ENCODE measurements around the gene TMEM245.

Gene TMEM245

GRCh38 chr9:109022873-109023272, 96.9 kb downstream of the TMEM245 start:
- DNase-seq (ENCODE audit: low read depth) = peak; percentile 57

- no peak for DNase-seq (ENCODE audit: low read depth)
Observed at GRCh38 chr9:109020581-109021511, 98.9 kb downstream of the TMEM245 start.

GRCh38 chr9:109020113-109020512, 99.6 kb downstream of the TMEM245 start:
- no peak for DNase-seq (ENCODE audit: low read depth)

- no peak for DNase-seq (ENCODE audit: low read depth)
Observed at GRCh38 chr9:109019420-109019819, 100.3 kb downstream of the TMEM245 start.

- no peak for DNase-seq (ENCODE audit: low read depth)
Observed at GRCh38 chr9:109017493-109017892, 102.3 kb downstream of the TMEM245 start.

- peak; percentile 48 for DNase-seq (ENCODE audit: low read depth)
Observed at GRCh38 chr9:109017061-109017460, 102.7 kb downstream of the TMEM245 start.

GRCh38 chr9:109016132-109016531, 103.6 kb downstream of the TMEM245 start:
- no peak for DNase-seq (ENCODE audit: low read depth)

GRCh38 chr9:109014608-109015280, 105.0 kb downstream of the TMEM245 start:
- peak; percentile 67 for DNase-seq (ENCODE audit: low read depth)

- DNase-seq (ENCODE audit: low read depth) = peak; percentile 87
Observed at GRCh38 chr9:109013679-109014607, 105.8 kb downstream of the TMEM245 start.

- peak; percentile 85 for DNase-seq (ENCODE audit: low read depth)
Observed at GRCh38 chr9:109012876-109013678, 106.7 kb downstream of the TMEM245 start, which contains the start of gene CTNNAL1. CTNNAL1 (minus strand) TSS chr9:109013499; CDS start chr9:109013442, 57 bp downstream.

GRCh38 chr9:109012009-109012875, 107.5 kb downstream of the TMEM245 start:
- DNase-seq (ENCODE audit: low read depth) = peak; percentile 95

- peak; percentile 32 for DNase-seq (ENCODE audit: low read depth)
Observed at GRCh38 chr9:109011231-109011671, 108.5 kb downstream of the TMEM245 start.

- DNase-seq (ENCODE audit: low read depth) = peak; percentile 94
Observed at GRCh38 chr9:109010746-109011145, 109.0 kb downstream of the TMEM245 start.

GRCh38 chr9:109005678-109006077, 114.1 kb downstream of the TMEM245 start:
- DNase-seq (ENCODE audit: low read depth) = no peak

- DNase-seq (ENCODE audit: low read depth) = no peak
Observed at GRCh38 chr9:109003116-109003515, 116.6 kb downstream of the TMEM245 start.

GRCh38 chr9:109002141-109002540, 117.6 kb downstream of the TMEM245 start:
- DNase-seq (ENCODE audit: low read depth) = no peak

- DNase-seq (ENCODE audit: low read depth) = peak; percentile 92
Observed at GRCh38 chr9:109001275-109001676, 118.5 kb downstream of the TMEM245 start.

- no peak for DNase-seq (ENCODE audit: low read depth)
Observed at GRCh38 chr9:108997112-108997511, 122.6 kb downstream of the TMEM245 start.

- DNase-seq (ENCODE audit: low read depth) = peak; percentile 14
Observed at GRCh38 chr9:108996643-108997042, 123.1 kb downstream of the TMEM245 start.

- DNase-seq (ENCODE audit: low read depth) = peak; percentile 84
Observed at GRCh38 chr9:108994695-108995094, 125.1 kb downstream of the TMEM245 start.
